H1 (cell line): ENCODE results near the gene ZSWIM9. TPM values are rescaled to one million over a fixed set of nuclear protein-coding genes. Genes with fewer than 3 reads are reported as not detected.

Experiments used
- CTCF ChIA-PET: fragments of 300-600 bp; sonication (Branson Sonifier 250); formaldehyde crosslinking; loops from one replicate; lab custom pipeline; 2021; ENCODE audit not compliant: partially characterized antibody; lab: Charles Lee
- POLR2A ChIA-PET: fragments of 300-600 bp; sonication (Branson Sonifier 250); formaldehyde crosslinking; loops from one replicate; lab custom pipeline; 2021; ENCODE audit warnings: inconsistent platforms; ENCODE audit not compliant: partially characterized antibody; lab: Charles Lee
- DNase-seq, 2 experiments: peaks; one replicate each; pipeline versions ENCODE4 v3.0.0 to v3.0.0-alpha.2; 2010 to 2022; ENCODE audit warnings: low spot score in 2 of 2, low read depth in 1 of 2, mixed read lengths in 1 of 2
- FAIRE-seq: peaks from 2 replicates; lab custom pipeline; 2011; peaks lifted over from hg19 to GRCh38; lab: Jason Lieb, UNC
- H2AFZ ChIP-seq: 2 replicates; pipeline ENCODE4 v1.8.1; 2012; ENCODE audit warnings: low read length, inconsistent platforms
- H2AK5ac ChIP-seq: 2 replicates; pipeline ENCODE4 v1.6.1; 2013; ENCODE audit warnings: low read depth, low read length
- H2BK120ac ChIP-seq: replicated peaks from 2 replicates; pipeline ENCODE3; 2013; ENCODE audit warnings: low read depth, low read length, inconsistent platforms
- H2BK12ac ChIP-seq: 2 replicates; pipeline ENCODE4 v1.6.1; 2013; ENCODE audit warnings: low read depth, low read length
- H2BK15ac ChIP-seq: 2 replicates; pipeline ENCODE4 v1.6.1; 2013; ENCODE audit warnings: low read length
- H2BK20ac ChIP-seq: 2 replicates; pipeline ENCODE4 v1.6.1; 2013; ENCODE audit warnings: low read length
- H2BK5ac ChIP-seq: 2 replicates; pipeline ENCODE4 v1.6.1; 2013; ENCODE audit warnings: low read depth, low read length
- H3K14ac ChIP-seq: 2 replicates; pipeline ENCODE4 v1.6.1; 2013; ENCODE audit warnings: inconsistent platforms; ENCODE audit not compliant: insufficient read length
- H3K18ac ChIP-seq: 2 replicates; pipeline ENCODE4 v1.6.1; 2013; ENCODE audit warnings: low read length; ENCODE audit errors: extremely low read depth
- H3K23ac ChIP-seq: 2 replicates; pipeline ENCODE4 v1.6.1; 2013; ENCODE audit warnings: inconsistent platforms; ENCODE audit not compliant: insufficient read length
- H3K23me2 ChIP-seq: 2 replicates; pipeline ENCODE4 v1.6.1; 2013; ENCODE audit warnings: low read depth, low read length
- H3K27ac ChIP-seq: 2 replicates; pipeline ENCODE4 v1.6.1; 2011; ENCODE audit warnings: low read depth, low read length, inconsistent platforms
- H3K27me3 ChIP-seq, 4 experiments: replicated peaks in 1 of 4; 1 replicate in 1 of 4; 2 replicates in 3 of 4; pipeline versions ENCODE4 v1.6.1 to v1.8.1; 2011 to 2013; ENCODE audit warnings: low read length in 3 of 4, mild to moderate bottlenecking in 3 of 4, inconsistent platforms in 2 of 4, mixed read lengths in 2 of 4, moderate library complexity in 1 of 4; ENCODE audit not compliant: control insufficient read depth in 3 of 4, insufficient read depth in 3 of 4; ENCODE audit errors: extremely low read depth in 1 of 4
- H3K36me3 ChIP-seq, 4 experiments: 2 replicates each; pipeline versions ENCODE4 v1.6.1 to v1.8.1; 2011 to 2013; ENCODE audit warnings: mild to moderate bottlenecking in 4 of 4, low read length in 3 of 4, moderate library complexity in 2 of 4, control low read depth in 1 of 4, inconsistent platforms in 1 of 4; ENCODE audit not compliant: insufficient read depth in 4 of 4, control insufficient read depth in 2 of 4
- H3K4ac ChIP-seq: replicated peaks from 2 replicates; pipeline ENCODE3; 2013; ENCODE audit warnings: low read length, low read depth, mixed read lengths, inconsistent platforms; ENCODE audit not compliant: insufficient read length
- H3K4me1 ChIP-seq, 4 experiments: replicated peaks in 1 of 4; 1 replicate in 1 of 4; 2 replicates in 3 of 4; pipeline versions ENCODE4 v1.6.1 to v1.8.1; 2011 to 2013; ENCODE audit warnings: low read length in 3 of 4, inconsistent platforms in 2 of 4, mixed read lengths in 1 of 4; ENCODE audit not compliant: insufficient read depth in 4 of 4, control insufficient read depth in 3 of 4
- H3K4me2 ChIP-seq, 2 experiments: 2 replicates each; pipeline versions ENCODE4 v1.6.1 to v1.8.1; 2011 to 2013; ENCODE audit warnings: low read depth in 2 of 2, low read length in 2 of 2, control low read depth in 1 of 2, inconsistent platforms in 1 of 2, mild to moderate bottlenecking in 1 of 2; ENCODE audit not compliant: insufficient read depth in 1 of 2
- H3K4me3 ChIP-seq, 4 experiments: fragments of 200-600, 300-600 bp in 1 of 4; sonication (generic), shearing (Covaris generic), sonication (Bioruptor Twin) in 1 of 4; 2 replicates each; pipeline versions ENCODE4 v1.5.1 to v1.8.1; 2011 to 2016; ENCODE audit warnings: low read length in 4 of 4, low read depth in 3 of 4, control low read depth in 2 of 4, inconsistent platforms in 2 of 4, mild to moderate bottlenecking in 2 of 4, mixed read lengths in 1 of 4, moderate library complexity in 1 of 4; ENCODE audit not compliant: insufficient read depth in 2 of 4; ENCODE audit errors: extremely low read depth in 1 of 4
- H3K56ac ChIP-seq: replicated peaks from 2 replicates; pipeline ENCODE3; 2013; ENCODE audit warnings: low read depth, mild to moderate bottlenecking, mixed read lengths, low read length, inconsistent platforms; ENCODE audit not compliant: insufficient read length
- H3K79me1 ChIP-seq: 2 replicates; pipeline ENCODE4 v1.6.1; 2013; ENCODE audit warnings: low read depth, low read length, control low read depth
- H3K79me2 ChIP-seq, 2 experiments: 2 replicates each; pipeline versions ENCODE4 v1.6.1 to v1.8.1; 2012 to 2013; ENCODE audit warnings: low read length in 2 of 2, mild to moderate bottlenecking in 2 of 2, inconsistent platforms in 1 of 2; ENCODE audit not compliant: insufficient read depth in 2 of 2, control insufficient read depth in 1 of 2
- H3K9ac ChIP-seq, 4 experiments: replicated peaks in 1 of 4; 1 replicate in 1 of 4; 2 replicates in 3 of 4; pipeline versions ENCODE4 v1.6.1 to v1.8.1; 2011 to 2013; ENCODE audit warnings: low read depth in 3 of 4, low read length in 3 of 4, control low read depth in 2 of 4, mild to moderate bottlenecking in 2 of 4, moderate library complexity in 2 of 4, inconsistent platforms in 1 of 4; ENCODE audit errors: extremely low read depth in 1 of 4
- H3K9me3 ChIP-seq, 2 experiments: 2 replicates each; pipeline versions ENCODE4 v1.6.1 to v1.8.1; 2012 to 2013; ENCODE audit warnings: mild to moderate bottlenecking in 2 of 2, moderate library complexity in 2 of 2, control low read depth in 1 of 2, inconsistent platforms in 1 of 2, low read depth in 1 of 2, low read length in 1 of 2, mixed read lengths in 1 of 2; ENCODE audit not compliant: insufficient read depth in 2 of 2
- H4K20me1 ChIP-seq, 2 experiments: replicated peaks in 1 of 2; 2 replicates each; pipeline versions ENCODE3 to v1.8.1; 2011 to 2013; ENCODE audit warnings: inconsistent platforms in 2 of 2, low read length in 2 of 2, mild to moderate bottlenecking in 1 of 2; ENCODE audit not compliant: insufficient read depth in 2 of 2, control insufficient read depth in 1 of 2
- H4K5ac ChIP-seq: 2 replicates; pipeline ENCODE4 v1.6.1; 2013; ENCODE audit warnings: low read length, low read depth, mixed read lengths, inconsistent platforms; ENCODE audit not compliant: insufficient read length
- H4K8ac ChIP-seq: 2 replicates; pipeline ENCODE4 v1.8.0; 2013; ENCODE audit warnings: mild to moderate bottlenecking, moderate library complexity, low read length, inconsistent platforms; ENCODE audit not compliant: insufficient read depth; ENCODE audit errors: extremely low read depth
- H4K91ac ChIP-seq: replicated peaks from 2 replicates; pipeline ENCODE3; 2013; ENCODE audit warnings: low read length, mixed read lengths, inconsistent platforms; ENCODE audit not compliant: insufficient read length
- MAFK ChIP-seq: IDR thresholded peaks from 2 replicates; pipeline ENCODE4 v1.6.1; 2012; ENCODE audit warnings: low read depth, mild to moderate bottlenecking, improper control_type of control experiment, low read length
- MAX ChIP-seq: IDR thresholded peaks from 2 replicates; pipeline ENCODE4 v1.6.1; 2012; ENCODE audit warnings: inconsistent platforms
- RAD21 ChIP-seq, 2 experiments: IDR thresholded peaks in 1 of 2; conservative IDR thresholded peaks in 1 of 2; 2 replicates each; pipeline ENCODE4 v1.6.1; 2011; ENCODE audit warnings: low read depth in 2 of 2, low read length in 2 of 2, improper control_type of control experiment in 1 of 2, inconsistent platforms in 1 of 2, mild to moderate bottlenecking in 1 of 2, moderate library complexity in 1 of 2
- TAF7 ChIP-seq: optimal IDR thresholded peaks from 2 replicates; pipeline ENCODE3; 2011; ENCODE audit warnings: low read depth, mild to moderate bottlenecking, inconsistent platforms, low read length, moderate library complexity, borderline replicate concordance
- WGBS, 2 experiments: shearing (Covaris generic) in 1 of 2; methylation state at CpG; one replicate each; pipeline versions ENCODE4 v1.1.6 to v1.1.7; 2013 to 2015; ENCODE audit warnings: low lambda C conversion rate in 2 of 2, mixed read lengths in 2 of 2, inconsistent platforms in 1 of 2, low coverage in 1 of 2, missing lambda C conversion rate in 1 of 2; ENCODE audit not compliant: insufficient replicate concordance in 2 of 2, insufficient coverage in 1 of 2, insufficient read length in 1 of 2; ENCODE audit errors: extremely low coverage in 1 of 2, missing lambda C conversion rate in 1 of 2; 5-methylcytosine and 5-hydroxymethylcytosine counted together
- polyA plus RNA-seq, 7 experiments: library from polyadenylated mRNA; depleted of rRNA in 3 of 7; stranded (reverse) in 5 of 7; unstranded in 2 of 7; fragments of >200 nt in 5 of 7; fragments of 200-250 nt in 2 of 7; gene quantifications; 1 replicate in 5 of 7; 2 replicates in 1 of 7; 4 replicates in 1 of 7; pipeline versions ENCODE4 v1.2.1 to v1.2.3, GENCODE V29; 2011 to 2013; ENCODE audit warnings: missing spikeins in 2 of 7, mixed read lengths in 2 of 7
- total RNA-seq: library from RNA; stranded (reverse); fragmentation: NEBNext Ultra II Directional; extraction: Animal tissue kit (Norgen Biotek cat#: 25700); gene quantifications from 2 replicates; pipeline ENCODE4 v1.2.1, GENCODE V29; 2021

ZSWIM9 gene
- total and polyA plus RNA-seq, 2 of the 8 experiments (the other 6 are each of a cell fraction or from before 2014, with no cell fraction given): 1.5 to 10.4 TPM

GRCh38 chr19:48206397-48207093 is 36.1 kb downstream of the ZSWIM9 start:
- Histone ChIP-seq H2AK5ac (no peak overlapping the region), H2BK15ac (no peak overlapping the region), H3K23ac (no peak overlapping the region), H3K9me3 (no peaks in the 10 kb centered on the region), H3K4ac (no peak overlapping the region), H3K79me1 (no peaks in the 10 kb centered on the region), H4K20me1 (no peaks in the 10 kb centered on the region), H4K8ac (no peak overlapping the region), H3K4me3 (no peak overlapping the region), H3K79me2 (no peaks in the 10 kb centered on the region), H3K27ac (no peak overlapping the region), H3K27me3 (no peaks in the 10 kb centered on the region; a peak in 1 of 7 replicates), H3K4me1 (peaks cover 0 to 7% (median 1%) of the 10 kb centered on the region in 4 experiments; a peak in 2 of 7 replicates), H2BK120ac (no peak overlapping the region), H2AFZ (no peak overlapping the region), H3K9ac (no peak overlapping the region), H3K14ac (no peak overlapping the region), H2BK5ac (no peak overlapping the region), H3K23me2 (peaks cover 3% of the 10 kb centered on the region), H2BK12ac (no peak overlapping the region), H3K18ac (no peak overlapping the region), H2BK20ac (no peak overlapping the region), H4K5ac (no peak overlapping the region), H4K91ac (no peak overlapping the region), H3K56ac (no peak overlapping the region), H3K4me2 (no peak overlapping the region), H3K36me3 (no peaks in the 10 kb centered on the region)
- CTCF ChIA-PET: interaction anchor here (1.4 to 9.4 kb wide), 3 partner anchors 9 to 84 kb away, joined by 3 to 68 read pairs (median 6); no protein-coding TSS in a partner anchor
- WGBS, 2 experiments: 96% methylated on average over 8 of the region's 9 CpGs; no CpG with 5 or more reads in 1 of the 2 experiments
- DNase-seq (no peak), FAIRE-seq (no peak)
- no peak for TF ChIP-seq MAFK
- no peak for TF ChIP-seq RAD21 (IDR thresholded peaks at IDR 0.05 in 1 of 2, conservative IDR thresholded peaks at IDR 0.05 in 1 of 2; ENCODE audit: low read depth in 2 of 2, low read length in 2 of 2)
- TF ChIP-seq MAX: no peak
- TF ChIP-seq TAF7: no peak
- POLR2A ChIA-PET: interaction anchor here (1.0 kb wide), 1 partner anchor 35 kb away, joined by 3 read pairs; no protein-coding TSS in a partner anchor
